AG04449 (cell line): ENCODE results near the gene ADCYAP1.

ENCODE experiments used
- CTCF ChIA-PET: fragments of 350-600 bp; formaldehyde crosslinking; extraction: SDS; loops from one replicate; lab custom pipeline; 2021; ENCODE audit warnings: antibody characterized with exemption; lab: Yijun Ruan, JAX
- POLR2A ChIA-PET: fragments of 400-600, 350-600 bp; formaldehyde crosslinking; extraction: SDS; loops from one replicate; lab custom pipeline; 2020; ENCODE audit warnings: antibody characterized with exemption, inconsistent platforms; lab: Yijun Ruan, JAX
- DNase-seq: peaks from one replicate; pipeline ENCODE4 v3.0.0-alpha.2; 2010; ENCODE audit warnings: low read depth, low spot score
- H3K4me3 ChIP-seq: 2 replicates; pipeline ENCODE4 v1.5.1; 2011; ENCODE audit warnings: low read depth, mild to moderate bottlenecking, control low read depth, low read length
- CTCF ChIP-seq: IDR thresholded peaks from one replicate; pipeline ENCODE4 v1.5.1; 2011; ENCODE audit warnings: mild to moderate bottlenecking, moderate library complexity, low read length, control low read depth, inconsistent platforms; ENCODE audit not compliant: insufficient read depth; ENCODE audit errors: missing control alignments

Gene ADCYAP1

GRCh38 chr18:950882-951495 is 46.3 kb downstream of the ADCYAP1 start:
- POLR2A ChIA-PET, result no interaction called here
- no peak for DNase-seq
- CTCF ChIA-PET, result interaction anchor here (2.4 kb wide), 1 partner anchor 11 kb away, joined by 7 read pairs; no protein-coding TSS in a partner anchor
- H3K4me3 ChIP-seq, result no peak overlapping the region
- no peak for TF ChIP-seq CTCF

GRCh38 chr18:955384-956066 is 50.9 kb downstream of the ADCYAP1 start:
- ChIA-PET POLR2A (no interaction called here), CTCF (interaction anchor here (1.1 to 1.7 kb wide), 3 partner anchors 8 to 91 kb away, joined by 3 to 4 read pairs (median 3); no protein-coding TSS in a partner anchor)
- no peak overlapping the region for H3K4me3 ChIP-seq
- TF ChIP-seq CTCF, result no peak
- DNase-seq, result no peak

GRCh38 chr18:957829-958228 is 53.2 kb downstream of the ADCYAP1 start:
- ChIA-PET POLR2A (no interaction called here), CTCF (no interaction called here)
- TF ChIP-seq CTCF, result no peak
- no peak for DNase-seq
- H3K4me3 ChIP-seq, result no peak overlapping the region

- TF ChIP-seq CTCF, result no peak
- no peak for DNase-seq
- no peak overlapping the region for H3K4me3 ChIP-seq
- POLR2A ChIA-PET, result no interaction called here
- CTCF ChIA-PET, result no interaction called here
These were observed 55.2 kb downstream of the ADCYAP1 start for GRCh38 chr18:959854-960253.
